A549 (cell line): ENCODE results near the gene TXNRD1. TPM values are rescaled to one million over a fixed set of nuclear protein-coding genes. Genes with fewer than 3 reads are reported as not detected.

Source experiments
- ATAC-seq, 2 experiments: fragments of 200-7000 bp in 1 of 2; fragments of >200 bp in 1 of 2; cut with Nextera tagmentation in 1 of 2; cut with Tn5 transposase in 1 of 2; 3 replicates each; pipeline versions ENCODE4 v1.8.0 to v1.9.1; 2018 to 2020; ENCODE audit warnings: mild to moderate bottlenecking in 1 of 2, moderate library complexity in 1 of 2
- CTCF ChIA-PET: fragments of 300-600 bp; sonication (Branson Sonifier 250); formaldehyde crosslinking; extraction: SDS; loops from one replicate; lab custom pipeline; 2021; ENCODE audit warnings: antibody characterized with exemption, inconsistent platforms; lab: Yijun Ruan, JAX
- POLR2A ChIA-PET: fragments of 350-600 bp; formaldehyde crosslinking; extraction: SDS; loops from one replicate; lab custom pipeline; 2021; ENCODE audit warnings: antibody characterized with exemption, inconsistent platforms; lab: Yijun Ruan, JAX
- DNase-seq, 2 experiments: peaks; one replicate each; pipeline versions ENCODE4 v3.0.0 to v3.0.0-alpha.2; 2011 to 2016; ENCODE audit warnings: low read depth in 1 of 2, low spot score in 1 of 2
- FAIRE-seq: peaks from 2 replicates; lab custom pipeline; 2011; peaks lifted over from hg19 to GRCh38; lab: Jason Lieb, UNC
- H3K27ac ChIP-seq, 2 experiments: fragments of >200 bp; sonication (Bioruptor Twin); formaldehyde crosslinking; 3 replicates each; pipeline ENCODE4 v1.5.1; 2016 to 2017
- H3K4me1 ChIP-seq: fragments of >200 bp; sonication (Bioruptor Twin); formaldehyde crosslinking; 3 replicates; pipeline ENCODE4 v1.6.1; 2016
- H3K4me2 ChIP-seq: fragments of >200 bp; sonication (Bioruptor Twin); formaldehyde crosslinking; 3 replicates; pipeline ENCODE4 v1.6.1; 2016
- H3K4me3 ChIP-seq: fragments of >200 bp; sonication (Bioruptor Twin); formaldehyde crosslinking; 3 replicates; pipeline ENCODE4 v1.5.1; 2016
- H3K9me3 ChIP-seq: fragments of >200 bp; sonication (Bioruptor Twin); formaldehyde crosslinking; 3 replicates; pipeline ENCODE4 v1.6.1; 2016
- CEBPB ChIP-seq, 2 experiments: fragments of >200 bp in 1 of 2; sonication (Bioruptor Twin) in 1 of 2; formaldehyde crosslinking in 1 of 2; IDR thresholded peaks; 2 replicates each; pipeline ENCODE4 v1.6.1; 2012 to 2016
- CHD2 ChIP-seq: fragments of 150-350 bp; IDR thresholded peaks from 2 replicates; pipeline ENCODE4 v1.6.1; 2014; ENCODE audit warnings: low read length; ENCODE audit not compliant: partially characterized antibody
- HOXB13 ChIP-seq: fragments of 250-450 bp; sonication (Bioruptor Pico); IDR thresholded peaks from 2 replicates; pipeline ENCODE4 v1.5.0; 2020; ENCODE audit warnings: low read depth, mild to moderate bottlenecking, moderate library complexity
- MAZ ChIP-seq: fragments of 150-350 bp; IDR thresholded peaks from 2 replicates; pipeline ENCODE4 v1.6.1; 2014; ENCODE audit warnings: antibody characterized with exemption, low read depth, low read length, borderline replicate concordance
- NFE2L2 ChIP-seq: fragments of 150-350 bp; conservative IDR thresholded peaks from 2 replicates; pipeline ENCODE4 v1.6.1; 2014; ENCODE audit warnings: low read length
- POLR2A ChIP-seq: IDR thresholded peaks from 2 replicates; pipeline ENCODE4 v1.6.1; 2012; ENCODE audit warnings: mild to moderate bottlenecking, low read length
- POLR2AphosphoS2 ChIP-seq: conservative IDR thresholded peaks from 2 replicates; pipeline ENCODE4 v1.6.1; 2012; ENCODE audit warnings: low read length, improper control_type of control experiment, inconsistent platforms
- RAD21 ChIP-seq, 2 experiments: fragments of >200 bp in 1 of 2; sonication (Bioruptor Twin) in 1 of 2; formaldehyde crosslinking in 1 of 2; IDR thresholded peaks in 1 of 2; conservative IDR thresholded peaks in 1 of 2; 2 replicates in 1 of 2; 3 replicates in 1 of 2; pipeline ENCODE4 v1.6.1; 2012 to 2018; ENCODE audit warnings: inconsistent platforms in 1 of 2
- RNF2 ChIP-seq: fragments of 200-600 bp; sonication (generic); IDR thresholded peaks from 2 replicates; pipeline ENCODE4 v1.6.1; 2016; ENCODE audit warnings: low read depth, mild to moderate bottlenecking, antibody characterized with exemption, moderate library complexity, borderline replicate concordance
- SMC3 ChIP-seq: fragments of >200 bp; sonication (Bioruptor Twin); formaldehyde crosslinking; IDR thresholded peaks from 3 replicates; pipeline ENCODE4 v1.6.1; 2018; ENCODE audit warnings: inconsistent platforms
- ZC3H11A ChIP-seq: fragments of 450-650 bp; IDR thresholded peaks from 2 replicates; pipeline ENCODE4 v1.6.1; 2014; ENCODE audit warnings: antibody characterized with exemption, mild to moderate bottlenecking
- ZSCAN20 ChIP-seq: fragments of 250-450 bp; sonication (Bioruptor Pico); IDR thresholded peaks from 2 replicates; pipeline ENCODE4 v1.8.0; 2022; ENCODE audit warnings: mild to moderate bottlenecking, moderate library complexity
- WGBS: methylation state at CpG from one replicate; pipeline ENCODE4 v1.1.6; 2017; ENCODE audit errors: missing lambda C conversion rate; 5-methylcytosine and 5-hydroxymethylcytosine counted together
- polyA plus RNA-seq, 4 experiments: library from polyadenylated mRNA; depleted of rRNA in 3 of 4; stranded (reverse); fragments of >200 nt; fragmentation: RNase III in 1 of 4; extraction: RNeasy Plus Mini Kit Qiagen cat#74134 plus additional on column Dnase treatment in 1 of 4; gene quantifications; 2 replicates in 3 of 4; 3 replicates in 1 of 4; pipeline ENCODE4 v1.2.3, GENCODE V29; 2011 to 2017
- TF ChIP-seq, protein P1 (sequence below): fragments of >200 bp; sonication (Bioruptor Twin); formaldehyde crosslinking; IDR thresholded peaks from 3 replicates; pipeline ENCODE4 v1.5.1; 2016

The TXNRD1 gene
- polyA plus RNA-seq, 2 of the 4 experiments (the other 2 are of a cell fraction): 899 to 1,230 TPM

DNA sequence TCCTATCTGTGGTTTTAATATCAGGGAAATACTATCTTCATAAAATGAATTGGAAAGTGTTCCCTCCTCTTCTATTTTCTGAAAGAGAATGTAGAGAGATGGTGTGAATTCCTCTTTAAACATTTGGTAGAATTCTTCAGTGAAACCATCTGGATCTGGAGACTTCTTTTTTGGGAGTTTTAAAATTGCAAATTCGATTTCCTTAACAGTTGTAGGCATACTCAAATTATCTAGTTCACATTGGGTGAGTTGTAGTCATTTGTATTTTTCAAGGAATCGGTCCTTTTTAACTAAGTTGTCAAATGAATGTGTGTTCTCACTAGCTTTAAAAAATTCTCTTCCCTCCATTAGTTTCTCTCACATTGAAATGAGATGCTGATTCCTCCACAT, 165.8 kb downstream of the TXNRD1 start:
- POLR2A ChIA-PET: interaction anchor here (1.2 kb wide), 1 partner anchor 76 kb away, joined by 3 read pairs; no protein-coding TSS in a partner anchor

DNA sequence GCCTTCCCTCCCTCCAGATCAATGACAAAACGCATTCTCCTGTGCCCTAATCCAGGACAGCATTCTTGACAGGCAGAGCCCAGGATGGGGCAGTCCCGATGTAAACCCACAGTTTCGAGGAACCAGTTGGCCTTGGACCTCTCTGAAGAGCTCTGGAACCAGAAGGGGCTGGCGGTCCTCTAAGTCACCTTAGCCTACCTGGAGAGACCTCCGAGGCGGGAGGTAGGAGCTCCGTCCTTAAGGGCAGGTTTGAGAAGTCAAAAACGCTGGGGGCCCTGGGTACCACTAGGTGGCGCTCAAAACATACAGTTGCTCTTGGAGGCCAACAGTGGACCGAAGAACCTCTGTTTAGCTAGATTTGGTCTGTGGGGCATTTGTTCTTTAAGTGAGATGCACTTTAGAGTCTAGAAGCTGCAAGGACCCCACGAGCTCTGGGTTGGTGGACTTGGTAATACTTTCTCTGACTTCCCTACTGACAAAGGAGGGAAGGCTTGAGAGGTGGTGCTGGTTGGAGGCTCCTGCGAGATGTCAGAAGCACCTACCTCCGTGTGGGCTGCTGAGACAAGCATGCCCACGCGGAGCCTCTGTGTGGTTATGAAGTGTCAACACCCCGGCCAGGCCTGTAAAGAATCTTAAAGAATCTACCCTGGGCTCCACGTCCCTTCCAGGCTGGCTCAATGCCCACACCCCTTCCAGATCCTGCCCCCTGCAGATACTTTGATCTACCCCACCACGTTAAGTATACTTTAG, 166.3 kb downstream of the TXNRD1 start:
- peak overlapping the region; percentile 68 for H3K4me2 ChIP-seq
- DNase-seq: peak; percentile 82 to 86
- H3K4me1 ChIP-seq: peaks cover 22% of the 10 kb centered on the region
- H3K9me3 ChIP-seq: no peaks in the 10 kb centered on the region
- H3K27ac ChIP-seq: peak overlapping the region; percentile 31 to 68; a peak in 5 of 6 replicates
- 32% methylated on average over 18 of the region's 18 CpGs for WGBS
- ChIA-PET CTCF (interaction anchor here (0.6 to 4.2 kb wide), 152 partner anchors 9 to 782 kb away, joined by 3 to 55 read pairs (median 4); partner anchors contain the start of genes CHST11 and NOPCHAP1), POLR2A (interaction anchor here (0.8 to 1.2 kb wide), 2 partner anchors 76 to 321 kb away, joined by 3 read pairs; no protein-coding TSS in a partner anchor)
- ATAC-seq: peak; percentile 92 to 93
- TF ChIP-seq NFE2L2: 0 out of 2 replicates have a peak, but pooled peaks have one; percentile 27
- peak; percentile 99 for TF ChIP-seq RAD21 (conservative IDR thresholded peaks at IDR 0.05 in 1 of 2, IDR thresholded peaks at IDR 0.05 in 1 of 2)
- TF ChIP-seq, protein P1, sequence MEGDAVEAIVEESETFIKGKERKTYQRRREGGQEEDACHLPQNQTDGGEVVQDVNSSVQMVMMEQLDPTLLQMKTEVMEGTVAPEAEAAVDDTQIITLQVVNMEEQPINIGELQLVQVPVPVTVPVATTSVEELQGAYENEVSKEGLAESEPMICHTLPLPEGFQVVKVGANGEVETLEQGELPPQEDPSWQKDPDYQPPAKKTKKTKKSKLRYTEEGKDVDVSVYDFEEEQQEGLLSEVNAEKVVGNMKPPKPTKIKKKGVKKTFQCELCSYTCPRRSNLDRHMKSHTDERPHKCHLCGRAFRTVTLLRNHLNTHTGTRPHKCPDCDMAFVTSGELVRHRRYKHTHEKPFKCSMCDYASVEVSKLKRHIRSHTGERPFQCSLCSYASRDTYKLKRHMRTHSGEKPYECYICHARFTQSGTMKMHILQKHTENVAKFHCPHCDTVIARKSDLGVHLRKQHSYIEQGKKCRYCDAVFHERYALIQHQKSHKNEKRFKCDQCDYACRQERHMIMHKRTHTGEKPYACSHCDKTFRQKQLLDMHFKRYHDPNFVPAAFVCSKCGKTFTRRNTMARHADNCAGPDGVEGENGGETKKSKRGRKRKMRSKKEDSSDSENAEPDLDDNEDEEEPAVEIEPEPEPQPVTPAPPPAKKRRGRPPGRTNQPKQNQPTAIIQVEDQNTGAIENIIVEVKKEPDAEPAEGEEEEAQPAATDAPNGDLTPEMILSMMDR: peak; percentile 96
- 0 out of 2 replicates have a peak, but pooled peaks have one; percentile 20 for TF ChIP-seq MAZ
- TF ChIP-seq POLR2A: no peak
- peak; percentile 97 for TF ChIP-seq SMC3
- no peak for TF ChIP-seq RNF2
- H3K4me3 ChIP-seq: no peak overlapping the region
- FAIRE-seq: no peak

More for the DNA sequence above, 165.8 kb downstream of the TXNRD1 start:
- WGBS: 33% methylated on average over 2 of the region's 2 CpGs
- TF ChIP-seq RNF2 (no peak), ZC3H11A (no peak), HOXB13 (CRISPR knock-in tag) (no peak), CEBPB (IDR thresholded peaks at IDR 0.05) (no peak), CHD2 (no peak), POLR2AphosphoS2 (no peak)
- TF ChIP-seq, protein P1: no peak
- Histone ChIP-seq H3K4me3 (no peak overlapping the region), H3K27ac (peak overlapping the region; percentile 31 to 68; a peak in 2 of 6 replicates), H3K4me1 (peaks cover 27% of the 10 kb centered on the region), H3K9me3 (no peaks in the 10 kb centered on the region), H3K4me2 (peak overlapping the region; percentile 68)
- no peak for ATAC-seq
- DNase-seq: no peak
- no peak for FAIRE-seq
- CTCF ChIA-PET: interaction anchor here (0.6 to 4.2 kb wide), 140 partner anchors 8 to 783 kb away, joined by 3 to 55 read pairs (median 4); partner anchors contain the start of genes CHST11 and NOPCHAP1

DNA sequence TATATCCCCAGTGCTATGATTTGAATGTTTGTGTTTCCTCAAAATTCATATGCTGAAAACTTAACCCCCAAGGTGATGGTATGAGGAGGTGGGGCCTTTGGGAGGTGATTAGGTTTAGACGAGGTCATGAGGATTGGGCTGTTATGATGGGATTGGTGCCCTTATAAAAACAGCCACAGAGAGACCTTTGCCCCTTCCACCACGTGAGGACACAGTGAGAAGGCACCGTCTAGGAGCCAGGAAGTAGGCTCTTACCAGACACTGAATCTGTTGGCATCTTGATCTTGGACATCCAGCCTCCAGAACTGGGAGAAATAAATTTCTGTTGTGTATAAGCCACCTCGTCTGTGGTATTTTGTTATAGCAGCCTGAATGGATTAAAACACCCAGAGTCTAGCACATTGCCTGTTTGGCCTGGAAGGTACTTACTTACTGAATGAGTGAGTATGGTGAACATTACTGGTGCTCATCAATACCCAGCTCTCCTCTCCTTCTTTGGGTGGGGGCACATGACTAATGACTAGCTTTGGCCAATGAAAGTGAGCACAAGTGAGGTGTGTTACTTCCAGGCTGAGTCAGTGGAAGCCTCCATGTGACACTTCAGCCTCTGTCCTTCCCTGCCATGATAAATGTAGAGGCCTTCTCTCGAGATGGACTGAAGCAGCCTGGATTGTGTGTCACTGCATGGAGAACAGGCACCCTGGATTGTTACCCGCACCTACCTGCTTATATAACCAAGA, 168.7 kb downstream of the TXNRD1 start:
- no peak for ATAC-seq
- no peak for TF ChIP-seq CHD2
- TF ChIP-seq NFE2L2: no peak
- TF ChIP-seq ZSCAN20 (CRISPR knock-in tag): no peak
- TF ChIP-seq, all 56 proteins: peak for 0
- ChIA-PET CTCF (interaction anchor here (3.3 to 4.2 kb wide), 2 partner anchors 17 to 668 kb away, joined by 20 to 55 read pairs; no protein-coding TSS in a partner anchor), POLR2A (no interaction called here)
- 66% methylated on average over 6 of the region's 6 CpGs for WGBS
- Histone ChIP-seq H3K4me3 (no peak overlapping the region), H3K4me2 (no peak overlapping the region), H3K9me3 (no peaks in the 10 kb centered on the region), H3K27ac (0 out of 6 replicates have a peak overlapping the region, but pooled peaks of 1 of the 2 experiments have one; percentile 2), H3K4me1 (peaks cover 15% of the 10 kb centered on the region)
- no peak for FAIRE-seq
- DNase-seq: no peak
